Measurements from ENCODE around the gene ASB17. TPM values are rescaled to one million over a fixed set of nuclear protein-coding genes. Genes with fewer than 3 reads are reported as not detected.
"Not testable (repeated sequence)": the region's sequence is repeated elsewhere in the genome, so short reads cannot be mapped to it uniquely, and the experiment has no call there.

The ASB17 gene, protein sequence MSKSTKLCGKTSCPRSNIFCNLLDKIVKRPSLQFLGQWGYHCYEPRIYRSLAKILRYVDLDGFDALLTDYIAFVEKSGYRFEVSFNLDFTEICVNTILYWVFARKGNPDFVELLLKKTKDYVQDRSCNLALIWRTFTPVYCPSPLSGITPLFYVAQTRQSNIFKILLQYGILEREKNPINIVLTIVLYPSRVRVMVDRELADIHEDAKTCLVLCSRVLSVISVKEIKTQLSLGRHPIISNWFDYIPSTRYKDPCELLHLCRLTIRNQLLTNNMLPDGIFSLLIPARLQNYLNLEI
- not detected in 2 replicates for total RNA-seq (ENCODE audit: low replicate concordance)

DNA sequence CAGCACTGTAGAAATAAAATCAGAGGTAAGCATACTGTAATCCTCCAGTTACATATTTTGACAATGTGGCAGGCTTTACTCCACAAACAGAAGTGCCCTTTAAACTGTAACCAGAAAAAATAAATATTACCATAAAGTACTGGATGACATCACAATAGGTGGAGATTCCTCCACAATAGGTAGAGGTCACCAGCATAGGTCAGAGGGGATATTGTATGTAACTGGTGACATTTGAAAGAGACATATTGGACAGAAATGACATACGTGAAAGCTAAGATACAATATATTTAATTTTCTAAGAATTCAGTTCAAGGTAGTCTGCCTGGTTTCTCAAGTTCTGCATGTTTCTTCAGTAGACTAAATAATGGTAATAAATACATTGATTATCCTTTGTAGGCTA, at the start of gene ASB17:
TSS of gene ASB17 (minus strand) at position 101 of the 400 bp plus-strand sequence. CDS start 113 bp downstream, outside the sequence.
- no peak for DNase-seq (ENCODE audit: low read depth)
- H3K4me3 ChIP-seq (ENCODE audit: low read depth, low read length) = no peak within 1 kb of the TSS
- TF ChIP-seq, protein P1, sequence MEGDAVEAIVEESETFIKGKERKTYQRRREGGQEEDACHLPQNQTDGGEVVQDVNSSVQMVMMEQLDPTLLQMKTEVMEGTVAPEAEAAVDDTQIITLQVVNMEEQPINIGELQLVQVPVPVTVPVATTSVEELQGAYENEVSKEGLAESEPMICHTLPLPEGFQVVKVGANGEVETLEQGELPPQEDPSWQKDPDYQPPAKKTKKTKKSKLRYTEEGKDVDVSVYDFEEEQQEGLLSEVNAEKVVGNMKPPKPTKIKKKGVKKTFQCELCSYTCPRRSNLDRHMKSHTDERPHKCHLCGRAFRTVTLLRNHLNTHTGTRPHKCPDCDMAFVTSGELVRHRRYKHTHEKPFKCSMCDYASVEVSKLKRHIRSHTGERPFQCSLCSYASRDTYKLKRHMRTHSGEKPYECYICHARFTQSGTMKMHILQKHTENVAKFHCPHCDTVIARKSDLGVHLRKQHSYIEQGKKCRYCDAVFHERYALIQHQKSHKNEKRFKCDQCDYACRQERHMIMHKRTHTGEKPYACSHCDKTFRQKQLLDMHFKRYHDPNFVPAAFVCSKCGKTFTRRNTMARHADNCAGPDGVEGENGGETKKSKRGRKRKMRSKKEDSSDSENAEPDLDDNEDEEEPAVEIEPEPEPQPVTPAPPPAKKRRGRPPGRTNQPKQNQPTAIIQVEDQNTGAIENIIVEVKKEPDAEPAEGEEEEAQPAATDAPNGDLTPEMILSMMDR (IDR thresholded peaks at IDR 0.05; ENCODE audit: insufficient read depth, low read length) = no peak

DNA sequence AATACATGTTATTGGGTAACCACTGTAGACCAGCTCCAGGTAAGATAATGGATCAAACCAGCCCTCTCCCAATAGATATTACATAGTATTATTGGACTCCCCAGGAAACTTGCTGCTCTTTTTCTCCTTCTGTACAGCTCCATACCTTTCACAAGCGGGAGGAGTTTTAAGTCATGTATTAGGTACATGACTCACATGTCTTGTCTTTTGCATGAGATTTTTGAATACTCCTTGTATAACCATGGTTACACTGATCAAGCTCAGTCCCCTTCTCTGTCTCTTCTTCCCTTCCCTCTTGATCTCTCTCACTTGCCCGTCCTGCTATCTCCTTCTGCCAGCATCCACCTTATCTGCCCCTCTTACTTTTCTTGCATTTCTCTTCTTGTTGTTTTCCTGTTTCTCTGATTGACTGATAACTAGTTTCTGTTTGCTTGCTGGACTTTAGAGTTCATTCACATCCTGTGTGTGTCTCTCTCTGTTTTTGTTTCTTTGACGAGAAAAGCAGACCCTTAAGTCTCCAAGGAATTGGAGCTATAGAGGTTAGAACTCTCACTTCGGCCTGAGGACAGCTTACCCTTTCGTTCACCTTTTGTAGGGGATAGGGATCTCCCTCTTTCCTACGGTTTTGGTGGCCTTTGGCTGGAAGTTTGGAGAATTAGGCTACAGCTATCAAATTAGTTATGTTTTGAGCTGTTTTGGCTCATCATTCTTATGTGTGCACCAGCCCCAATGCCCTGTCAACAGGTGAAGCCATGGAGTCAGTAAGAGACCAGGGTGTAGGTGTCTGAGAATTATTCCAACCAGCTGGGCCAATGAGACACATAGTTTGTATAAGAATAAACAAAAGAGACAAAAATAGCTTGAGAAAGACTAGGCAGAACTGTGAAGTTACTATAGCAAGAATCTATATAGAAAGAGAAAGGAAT, 49.0 kb upstream of the ASB17 start:
- no peak overlapping the region for H3K4me3 ChIP-seq (ENCODE audit: low read depth, low read length)
- no peak for DNase-seq (ENCODE audit: low read depth)
- TF ChIP-seq, protein P1 (IDR thresholded peaks at IDR 0.05; ENCODE audit: insufficient read depth, low read length) = no peak

DNA sequence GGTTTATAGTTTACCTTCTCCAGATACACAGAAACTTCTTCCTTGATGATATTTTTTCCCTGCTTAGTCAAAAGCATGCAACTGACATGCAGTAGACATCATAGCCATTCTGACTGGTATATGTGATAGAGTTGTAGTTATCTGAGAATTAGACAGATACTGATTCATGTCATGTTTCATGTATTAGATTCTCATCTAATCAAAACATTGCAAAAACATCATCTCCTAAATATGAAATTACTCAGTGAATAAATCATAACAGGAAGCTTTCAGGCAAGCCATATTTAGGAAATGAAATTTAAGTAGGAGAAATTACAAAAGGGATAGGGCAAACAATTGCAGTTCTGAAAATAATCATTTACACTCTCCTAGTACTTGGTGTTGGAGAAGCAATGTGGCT, 38.4 kb upstream of the ASB17 start:
- no peak for DNase-seq (ENCODE audit: low read depth)
- TF ChIP-seq, protein P1 (IDR thresholded peaks at IDR 0.05; ENCODE audit: insufficient read depth, low read length) = no peak
- H3K4me3 ChIP-seq (ENCODE audit: low read depth, low read length) = no peak overlapping the region

DNA sequence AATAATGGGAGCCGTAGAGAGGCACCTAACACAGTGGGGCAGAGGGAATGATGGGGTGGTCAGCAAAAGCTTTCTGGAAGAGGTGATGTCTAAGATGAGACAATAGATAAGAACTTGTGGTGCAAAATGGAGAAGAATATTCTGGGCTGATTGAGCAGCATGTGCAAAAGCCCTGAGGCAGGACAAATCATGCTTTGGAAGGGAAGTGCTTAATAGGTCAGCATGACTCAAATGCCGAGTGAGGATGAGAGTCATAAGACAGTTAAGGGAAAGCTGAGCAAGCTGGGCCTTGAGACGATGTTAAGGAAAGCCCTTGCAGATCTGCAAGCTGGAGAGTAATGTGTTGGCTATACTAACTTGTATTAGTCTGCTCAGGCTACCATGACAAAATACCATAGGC, 37.3 kb upstream of the ASB17 start:
- TF ChIP-seq, protein P1 (IDR thresholded peaks at IDR 0.05; ENCODE audit: insufficient read depth, low read length) = no peak
- no peak overlapping the region for H3K4me3 ChIP-seq (ENCODE audit: low read depth, low read length)
- DNase-seq (ENCODE audit: low read depth) = no peak

DNA sequence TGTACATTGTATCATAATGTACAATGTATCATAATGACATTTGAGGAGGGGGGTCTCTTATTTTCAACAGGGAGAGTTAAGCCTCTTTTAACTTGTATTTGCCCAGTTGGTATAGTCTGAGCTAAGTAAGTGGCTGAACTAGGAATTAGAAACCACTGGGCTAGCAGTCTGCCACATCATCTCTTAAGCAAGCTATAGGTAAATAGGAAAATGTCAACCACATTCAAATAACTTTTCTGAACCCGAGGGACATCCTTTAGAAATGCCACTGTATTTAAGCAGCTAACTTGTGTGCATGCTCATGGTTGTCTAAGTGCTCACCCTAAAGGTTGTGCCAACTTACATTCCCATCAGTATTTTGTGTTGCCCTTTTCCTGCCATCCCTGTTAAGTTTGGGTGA, 35.5 kb upstream of the ASB17 start:
- TF ChIP-seq, protein P1 (IDR thresholded peaks at IDR 0.05; ENCODE audit: insufficient read depth, low read length) = no peak
- no peak for DNase-seq (ENCODE audit: low read depth)
- no peak overlapping the region for H3K4me3 ChIP-seq (ENCODE audit: low read depth, low read length)

DNA sequence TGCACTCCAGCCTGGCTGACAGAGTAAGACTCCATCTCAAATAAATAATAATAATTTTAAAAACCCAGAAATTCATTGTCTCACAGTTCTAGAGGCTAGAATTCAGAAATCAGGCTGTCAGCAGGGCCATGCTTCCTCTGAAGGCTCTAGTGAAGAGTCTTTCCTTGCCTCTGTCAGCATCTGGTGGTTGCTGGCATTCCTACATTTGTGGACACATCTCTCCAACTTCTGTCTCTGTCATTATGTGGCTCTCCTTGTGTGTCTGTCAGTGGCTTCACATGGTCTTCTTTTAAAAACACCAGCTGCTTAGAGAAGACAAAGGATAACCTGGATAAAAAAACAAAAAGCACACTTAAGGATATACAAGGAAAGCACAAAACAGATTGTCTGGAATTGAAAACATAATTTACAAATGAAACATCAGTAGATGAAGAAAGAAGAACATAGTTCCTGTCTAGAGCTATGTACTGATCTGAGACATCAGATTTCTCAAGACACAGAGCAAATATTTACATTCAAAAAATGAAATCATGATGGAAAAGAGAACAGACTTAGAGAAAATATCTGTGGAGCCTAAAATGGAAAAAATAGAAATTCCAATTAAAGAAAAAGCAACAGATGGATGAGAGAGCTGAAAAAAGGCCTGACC, 32.7 kb upstream of the ASB17 start:
- no peak for DNase-seq (ENCODE audit: low read depth)
- no peak overlapping the region for H3K4me3 ChIP-seq (ENCODE audit: low read depth, low read length)
- TF ChIP-seq, protein P1 (IDR thresholded peaks at IDR 0.05; ENCODE audit: insufficient read depth, low read length) = no peak

DNA sequence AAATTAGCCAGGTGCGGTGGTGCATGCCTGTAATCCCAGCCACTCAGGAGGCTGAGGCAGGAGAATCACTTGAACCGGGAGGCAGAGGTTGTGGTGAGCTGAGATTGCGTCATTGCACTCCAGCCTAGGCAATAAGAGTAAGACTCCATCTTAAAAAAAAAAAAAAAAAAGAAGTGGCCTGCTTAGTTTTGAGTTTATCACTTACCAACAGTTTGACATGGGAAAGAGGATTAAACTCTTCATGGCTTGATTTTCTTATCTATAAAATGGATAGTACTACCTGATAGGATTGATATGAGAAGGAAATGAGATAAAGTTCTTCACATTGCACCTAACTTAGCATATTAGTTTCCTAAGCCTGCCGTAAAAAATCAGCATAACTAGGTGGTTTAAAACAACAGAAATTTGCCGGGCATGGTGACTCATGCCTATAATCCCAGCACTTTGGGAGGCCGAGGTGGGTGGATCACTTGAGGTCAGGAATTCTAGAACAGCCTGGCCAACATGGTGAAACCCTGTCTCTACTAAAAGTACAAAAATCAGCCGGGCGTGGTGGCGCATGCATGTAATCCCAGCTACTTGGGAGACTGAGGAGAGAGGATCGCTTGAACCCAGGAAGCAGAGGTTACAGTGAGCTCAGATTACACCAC, 32.0 kb upstream of the ASB17 start:
- not testable (repeated sequence) for H3K4me3 ChIP-seq (ENCODE audit: low read depth, low read length); DNase-seq (ENCODE audit: low read depth)
